Neural progenitor cell (in vitro differentiated cells): ENCODE data around the gene DDX39B.

Experiments used
- EZH2 ChIP-seq: fragments of 200-600 bp; sonication (generic); IDR thresholded peaks from 2 replicates; pipeline ENCODE4 v1.6.1; 2017; ENCODE audit warnings: antibody characterized with exemption, mild to moderate bottlenecking, moderate library complexity
- TF ChIP-seq, protein P1 (sequence below): fragments of 200-600 bp; sonication (generic); IDR thresholded peaks from 2 replicates; pipeline ENCODE4 v1.5.1; 2017; ENCODE audit warnings: antibody characterized with exemption, mild to moderate bottlenecking

GRCh38 chr6:31546339-31546957 is 4.6 kb upstream of the DDX39B start, which contains the start of gene ATP6V1G2:
- TF ChIP-seq, protein P1, sequence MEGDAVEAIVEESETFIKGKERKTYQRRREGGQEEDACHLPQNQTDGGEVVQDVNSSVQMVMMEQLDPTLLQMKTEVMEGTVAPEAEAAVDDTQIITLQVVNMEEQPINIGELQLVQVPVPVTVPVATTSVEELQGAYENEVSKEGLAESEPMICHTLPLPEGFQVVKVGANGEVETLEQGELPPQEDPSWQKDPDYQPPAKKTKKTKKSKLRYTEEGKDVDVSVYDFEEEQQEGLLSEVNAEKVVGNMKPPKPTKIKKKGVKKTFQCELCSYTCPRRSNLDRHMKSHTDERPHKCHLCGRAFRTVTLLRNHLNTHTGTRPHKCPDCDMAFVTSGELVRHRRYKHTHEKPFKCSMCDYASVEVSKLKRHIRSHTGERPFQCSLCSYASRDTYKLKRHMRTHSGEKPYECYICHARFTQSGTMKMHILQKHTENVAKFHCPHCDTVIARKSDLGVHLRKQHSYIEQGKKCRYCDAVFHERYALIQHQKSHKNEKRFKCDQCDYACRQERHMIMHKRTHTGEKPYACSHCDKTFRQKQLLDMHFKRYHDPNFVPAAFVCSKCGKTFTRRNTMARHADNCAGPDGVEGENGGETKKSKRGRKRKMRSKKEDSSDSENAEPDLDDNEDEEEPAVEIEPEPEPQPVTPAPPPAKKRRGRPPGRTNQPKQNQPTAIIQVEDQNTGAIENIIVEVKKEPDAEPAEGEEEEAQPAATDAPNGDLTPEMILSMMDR, result peak; percentile 98
- TF ChIP-seq EZH2, result no peak
